BE2C (cell line): Measurements from ENCODE around the gene FAM107B.

Source experiments
- DNase-seq: peaks from one replicate; pipeline ENCODE4 v3.0.0-alpha.2; 2020
- H3K27me3 ChIP-seq: fragments of 250-450 bp; sonication (Bioruptor Pico); 2 replicates; pipeline ENCODE4 v1.5.1; 2020; ENCODE audit warnings: mild to moderate bottlenecking
- H3K36me3 ChIP-seq: fragments of 250-450 bp; sonication (Bioruptor Pico); 2 replicates; pipeline ENCODE4 v1.5.1; 2020; ENCODE audit warnings: mild to moderate bottlenecking
- H3K4me1 ChIP-seq: fragments of 250-450 bp; sonication (Bioruptor Pico); 2 replicates; pipeline ENCODE4 v1.5.1; 2020
- H3K4me3 ChIP-seq: 2 replicates; pipeline ENCODE4 v1.5.1; 2011; ENCODE audit warnings: low read depth, low read length
- H3K9me3 ChIP-seq: fragments of 250-450 bp; sonication (Bioruptor Pico); 2 replicates; pipeline ENCODE4 v1.5.1; 2020
- CTCF ChIP-seq: IDR thresholded peaks from 2 replicates; pipeline ENCODE4 v1.5.1; 2012; ENCODE audit warnings: mild to moderate bottlenecking, low read depth, low read length

Gene FAM107B

GRCh38 chr10:14705548-14706230 lies 69.0 kb downstream of the FAM107B start:
- Histone ChIP-seq H3K4me1 (peaks cover 8% of the 10 kb centered on the region), H3K27me3 (no peaks in the 10 kb centered on the region), H3K9me3 (no peaks in the 10 kb centered on the region), H3K4me3 (no peak overlapping the region), H3K36me3 (no peaks in the 10 kb centered on the region)
- TF ChIP-seq CTCF = no peak
- DNase-seq = no peak

- Histone ChIP-seq H3K4me1 (peaks cover 11% of the 10 kb centered on the region), H3K36me3 (no peaks in the 10 kb centered on the region), H3K27me3 (no peaks in the 10 kb centered on the region), H3K9me3 (no peaks in the 10 kb centered on the region), H3K4me3 (no peak overlapping the region)
- DNase-seq = no peak
- no peak for TF ChIP-seq CTCF
Observed at GRCh38 chr10:14703631-14704001, 71.1 kb downstream of the FAM107B start.

DNA sequence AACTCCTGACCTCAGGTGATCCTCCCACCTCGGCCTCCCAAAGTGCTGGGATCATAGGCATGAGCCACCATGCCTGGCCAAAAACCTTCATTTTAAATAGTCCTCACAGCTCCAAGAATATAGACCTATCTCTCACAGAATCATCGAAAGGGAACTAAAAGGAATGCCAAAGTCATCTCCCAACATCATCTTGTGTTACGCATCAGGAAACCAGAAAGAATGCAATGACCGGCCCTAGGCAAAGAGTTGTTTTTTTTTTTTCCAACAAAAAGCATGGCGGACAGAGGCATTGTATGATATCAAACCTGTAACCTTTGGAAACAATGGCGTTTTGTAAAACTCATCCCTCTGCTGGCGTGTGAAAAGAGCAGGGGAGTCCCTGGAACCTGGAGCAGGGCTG lies 73.2 kb downstream of the FAM107B start:
- Histone ChIP-seq H3K9me3 (no peaks in the 10 kb centered on the region), H3K4me3 (no peak overlapping the region), H3K27me3 (no peaks in the 10 kb centered on the region), H3K4me1 (peaks cover 11% of the 10 kb centered on the region), H3K36me3 (no peaks in the 10 kb centered on the region)
- no peak for TF ChIP-seq CTCF
- DNase-seq = no peak

DNA sequence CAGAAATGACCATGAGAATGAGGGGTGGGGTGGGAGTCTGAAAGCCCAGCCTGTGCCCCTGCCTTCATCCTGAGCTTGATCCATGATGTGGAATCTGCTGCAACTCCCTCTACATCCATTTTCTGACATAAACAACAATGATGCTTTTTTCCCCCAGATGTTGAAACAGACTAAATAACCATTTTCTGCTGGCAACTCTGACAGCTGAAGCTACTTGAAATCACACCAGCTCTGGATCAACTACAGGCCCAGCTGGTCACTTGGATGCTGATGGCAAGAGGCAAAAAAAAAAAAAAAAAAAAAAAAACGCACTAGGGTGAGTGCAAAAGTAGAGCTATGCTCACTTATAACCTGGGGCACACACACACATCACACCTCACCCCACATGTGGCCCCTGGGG lies 74.2 kb downstream of the FAM107B start:
- H3K4me3 ChIP-seq = no peak overlapping the region
- peaks cover 8% of the 10 kb centered on the region for H3K4me1 ChIP-seq
- no peak for DNase-seq
- H3K9me3 ChIP-seq = no peaks in the 10 kb centered on the region
- no peaks in the 10 kb centered on the region for H3K36me3 ChIP-seq
- no peaks in the 10 kb centered on the region for H3K27me3 ChIP-seq
- no peak for TF ChIP-seq CTCF

GRCh38 chr10:14699482-14699881 lies 75.2 kb downstream of the FAM107B start:
- no peak overlapping the region for H3K4me3 ChIP-seq
- no peaks in the 10 kb centered on the region for H3K27me3 ChIP-seq
- H3K36me3 ChIP-seq = no peaks in the 10 kb centered on the region
- TF ChIP-seq CTCF = no peak
- no peak for DNase-seq
- no peaks in the 10 kb centered on the region for H3K9me3 ChIP-seq
- peaks cover 4% of the 10 kb centered on the region; the same call in 1 of the 2 replicates for H3K4me1 ChIP-seq

DNA sequence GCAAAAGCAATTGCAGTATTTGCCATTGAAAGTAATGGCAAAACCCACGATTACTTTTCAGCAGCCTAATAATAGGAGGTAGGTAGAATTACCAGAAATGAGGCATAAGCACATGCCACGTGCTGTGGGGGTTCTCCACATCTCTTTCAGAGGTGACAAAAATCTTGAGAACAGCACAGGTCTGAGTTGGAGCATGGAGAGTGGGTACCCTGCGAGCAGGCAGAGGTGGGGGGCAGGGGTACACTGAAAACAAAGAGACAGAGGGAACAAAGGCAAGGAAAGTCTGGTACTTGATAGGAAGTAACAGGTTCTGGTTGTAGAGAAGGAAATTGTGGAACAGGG lies 75.9 kb downstream of the FAM107B start:
- DNase-seq = no peak
- Histone ChIP-seq H3K27me3 (no peaks in the 10 kb centered on the region), H3K9me3 (no peaks in the 10 kb centered on the region)

More for the DNA sequence above, 75.9 kb downstream of the FAM107B start:
- no peak for TF ChIP-seq CTCF
- Histone ChIP-seq H3K4me1 (peaks cover 4% of the 10 kb centered on the region; the same call in 1 of the 2 replicates), H3K4me3 (no peak overlapping the region), H3K36me3 (no peaks in the 10 kb centered on the region)
